Kidney capillary endothelial cell (primary cell): Measurements from ENCODE around the gene SOBP.
A peak's percentile ranks its signal among the peaks of the same experiment; 100 is the strongest.

ENCODE experiments used
- DNase-seq: peaks from one replicate; pipeline ENCODE4 v3.0.0-alpha.2; 2018; ENCODE audit warnings: low spot score

SOBP gene

GRCh38 chr6:107661291-107661690 lies 171.4 kb downstream of the SOBP start:
- no peak for DNase-seq

GRCh38 chr6:107662333-107662732 lies 172.4 kb downstream of the SOBP start:
- no peak for DNase-seq

GRCh38 chr6:107663308-107663707 lies 173.4 kb downstream of the SOBP start:
- no peak for DNase-seq

- peak; percentile 62 for DNase-seq
These were observed 175.5 kb downstream of the SOBP start for GRCh38 chr6:107665382-107665781.

GRCh38 chr6:107666084-107666980 lies 176.4 kb downstream of the SOBP start:
- DNase-seq = no peak

- no peak for DNase-seq
These were observed 177.2 kb downstream of the SOBP start for GRCh38 chr6:107666981-107667601.

- no peak for DNase-seq
These were observed 177.9 kb downstream of the SOBP start for GRCh38 chr6:107667790-107668189.

GRCh38 chr6:107668743-107669474 lies 179.0 kb downstream of the SOBP start:
- DNase-seq = no peak

- DNase-seq = peak; percentile 84
These were observed 180.9 kb downstream of the SOBP start for GRCh38 chr6:107670792-107671199.

- DNase-seq = no peak
These were observed 183.2 kb downstream of the SOBP start for GRCh38 chr6:107673076-107673494.

- peak; percentile 87 for DNase-seq
These were observed 185.2 kb downstream of the SOBP start for GRCh38 chr6:107674995-107675738.

- peak; percentile 18 for DNase-seq
These were observed 186.1 kb downstream of the SOBP start for GRCh38 chr6:107676042-107676441.

GRCh38 chr6:107677399-107677798 lies 187.5 kb downstream of the SOBP start:
- DNase-seq = no peak

GRCh38 chr6:107679457-107679856 lies 189.5 kb downstream of the SOBP start:
- DNase-seq = no peak

GRCh38 chr6:107682721-107683120 lies 192.8 kb downstream of the SOBP start:
- DNase-seq = no peak

GRCh38 chr6:107683183-107683582 lies 193.3 kb downstream of the SOBP start:
- DNase-seq = no peak

- DNase-seq = no peak
These were observed 195.1 kb downstream of the SOBP start for GRCh38 chr6:107684996-107685395.

GRCh38 chr6:107689190-107689589 lies 199.3 kb downstream of the SOBP start:
- DNase-seq = no peak

- no peak for DNase-seq
These were observed 200.2 kb downstream of the SOBP start for GRCh38 chr6:107689951-107690642.

- DNase-seq = no peak
These were observed 200.7 kb downstream of the SOBP start for GRCh38 chr6:107690643-107691061.

GRCh38 chr6:107691062-107691751 lies 201.3 kb downstream of the SOBP start:
- DNase-seq = no peak
